Skin of body (tissue), 2 donors: ENCODE data around the gene IQCH. TPM values are rescaled to one million over a fixed set of nuclear protein-coding genes. Genes with fewer than 3 reads are reported as not detected.

Source experiments
- DNase-seq: peaks from one replicate; lab custom pipeline; 2025; lab: John Stamatoyannopoulos, UW
- total RNA-seq: library from RNA; depleted of rRNA; stranded (reverse); fragments of >200 nt; gene quantifications from one replicate; pipeline ENCODE4 v1.2.3, GENCODE V29; 2014

IQCH gene
- total RNA-seq, 1 donor from 2014 or later: 0.89 TPM

DNA sequence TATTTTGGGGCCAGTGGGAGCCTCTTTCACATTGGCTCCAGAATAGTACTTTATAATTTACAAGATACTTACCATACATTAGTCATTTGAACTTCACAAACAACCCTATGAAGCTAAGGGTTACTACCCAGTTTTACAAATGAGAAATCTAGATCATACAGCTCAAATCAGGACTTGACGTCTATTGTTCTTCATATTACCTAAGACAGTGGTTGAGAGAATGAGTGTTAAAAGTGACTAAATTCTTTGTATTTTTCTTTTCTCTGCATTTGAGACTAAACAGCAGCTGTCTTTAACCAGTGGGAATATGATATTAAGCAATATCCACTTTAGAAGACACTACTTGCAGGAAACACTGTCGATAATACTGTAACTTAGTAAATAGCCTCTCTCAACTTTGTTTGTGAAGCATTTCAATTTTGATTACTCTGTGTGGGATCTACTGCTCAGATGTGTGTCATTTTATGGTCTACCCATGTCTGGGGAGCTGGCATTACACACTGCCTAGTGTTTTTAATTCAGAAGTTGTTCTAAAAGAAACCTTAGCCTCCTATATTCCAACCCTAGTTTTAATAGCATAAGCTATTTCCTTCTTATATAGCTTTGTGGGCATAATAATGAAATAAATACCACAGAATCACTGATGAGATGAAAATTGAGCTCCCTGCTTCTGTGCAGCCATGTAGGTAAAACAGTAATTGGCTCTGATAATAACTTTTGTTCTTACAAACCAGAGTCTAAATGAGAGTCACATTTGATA lies 45.9 kb downstream of the IQCH start:
- no peak for DNase-seq

DNA sequence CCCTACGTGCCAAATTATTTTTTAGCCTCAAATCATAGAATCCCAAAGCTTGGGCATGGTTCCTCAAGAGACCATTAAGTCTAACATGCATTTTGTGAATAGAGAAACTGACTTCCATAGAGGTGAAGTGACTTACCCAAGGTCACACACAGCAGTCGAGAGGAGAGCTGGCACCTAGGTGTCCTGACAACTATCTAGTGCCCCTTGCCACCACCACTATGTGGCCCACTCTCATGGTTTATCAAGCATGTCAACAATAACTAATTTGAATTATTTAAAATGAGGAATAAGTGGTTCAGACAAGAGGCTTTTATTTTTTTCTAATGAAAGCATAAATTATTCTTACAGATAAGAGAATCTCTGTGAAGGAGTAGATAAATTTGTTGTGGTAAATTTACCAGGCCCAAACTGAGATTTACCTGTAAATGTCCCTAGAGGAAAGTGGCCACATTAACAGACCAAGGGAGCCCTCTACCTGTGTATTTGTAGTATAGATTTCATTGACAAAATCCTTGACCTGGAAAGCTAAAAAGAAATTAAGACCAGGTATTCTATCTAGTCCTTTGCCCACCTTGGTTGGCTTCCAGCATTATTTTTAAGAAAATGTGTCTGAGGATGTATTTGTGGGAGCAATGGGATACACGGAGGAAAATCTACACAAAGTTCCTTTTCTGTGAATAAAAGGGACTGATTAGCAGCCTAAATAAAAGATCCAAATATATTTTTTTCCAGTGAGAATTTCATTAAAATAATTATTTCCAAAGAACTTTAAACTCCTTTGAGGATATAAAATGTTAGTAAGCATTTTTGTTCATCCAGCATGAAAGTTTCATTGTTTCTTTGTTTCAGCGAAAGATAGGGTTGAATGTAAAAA lies 49.1 kb downstream of the IQCH start:
- no peak for DNase-seq

DNA sequence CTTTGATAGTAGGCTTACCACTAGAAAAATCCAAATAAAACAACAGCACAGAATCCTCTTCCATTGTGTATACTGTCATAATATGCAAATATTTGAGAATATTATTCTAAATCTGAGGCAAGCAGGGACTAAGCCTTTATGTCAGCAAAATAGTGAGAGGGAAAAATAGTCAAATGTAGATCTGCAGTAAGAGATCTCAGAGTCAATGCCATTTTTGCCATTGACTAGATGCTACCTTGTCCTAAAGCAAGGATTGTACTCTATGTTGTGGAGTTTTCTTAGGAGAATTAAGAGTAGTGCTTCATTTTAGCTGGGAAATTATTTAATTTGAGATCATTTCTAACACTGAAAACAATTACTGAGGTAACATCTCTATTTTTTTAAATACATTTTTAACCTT lies 50.2 kb downstream of the IQCH start:
- DNase-seq: no peak

GRCh38 chr15:67305506-67305905 lies 50.9 kb downstream of the IQCH start:
- DNase-seq: no peak

GRCh38 chr15:67307156-67307555 lies 52.6 kb downstream of the IQCH start:
- DNase-seq: peak; percentile 43

DNA sequence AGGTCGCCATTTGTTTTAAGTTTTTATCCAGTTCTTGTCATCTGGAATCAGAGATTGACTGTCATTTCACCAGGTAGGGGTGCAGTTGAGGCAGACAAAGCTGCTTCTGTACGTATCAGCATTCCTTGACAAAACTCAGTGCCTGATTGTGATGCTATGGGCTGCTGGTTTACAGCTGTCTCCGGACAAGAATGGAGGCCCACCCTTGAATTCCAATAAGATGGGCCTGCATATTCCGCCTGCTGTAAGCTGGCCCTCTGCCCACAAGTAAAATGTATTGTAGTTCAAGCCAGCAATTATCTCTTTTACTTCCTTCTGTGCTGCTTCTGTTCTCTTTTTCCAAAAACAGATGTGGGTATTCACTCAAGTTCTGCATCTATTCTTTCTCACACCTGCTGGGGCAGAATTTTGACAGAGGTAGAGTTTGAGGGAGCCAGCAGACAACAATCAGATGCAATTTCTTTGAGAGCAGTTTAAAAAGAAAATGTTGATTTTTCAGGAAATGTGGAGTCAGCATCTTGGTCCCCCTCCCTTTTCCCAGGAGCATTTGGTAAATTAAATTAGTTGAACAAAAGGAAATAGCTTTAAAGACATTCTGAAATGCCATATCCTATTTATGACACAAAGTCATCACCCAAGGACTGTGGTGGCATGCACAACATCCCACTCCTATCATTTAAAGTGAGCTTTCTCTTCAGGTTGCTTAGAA lies 53.5 kb downstream of the IQCH start:
- DNase-seq: no peak

GRCh38 chr15:67311731-67312130 lies 57.1 kb downstream of the IQCH start:
- no peak for DNase-seq

GRCh38 chr15:67319961-67320360 lies 65.4 kb downstream of the IQCH start:
- DNase-seq: no peak

DNA sequence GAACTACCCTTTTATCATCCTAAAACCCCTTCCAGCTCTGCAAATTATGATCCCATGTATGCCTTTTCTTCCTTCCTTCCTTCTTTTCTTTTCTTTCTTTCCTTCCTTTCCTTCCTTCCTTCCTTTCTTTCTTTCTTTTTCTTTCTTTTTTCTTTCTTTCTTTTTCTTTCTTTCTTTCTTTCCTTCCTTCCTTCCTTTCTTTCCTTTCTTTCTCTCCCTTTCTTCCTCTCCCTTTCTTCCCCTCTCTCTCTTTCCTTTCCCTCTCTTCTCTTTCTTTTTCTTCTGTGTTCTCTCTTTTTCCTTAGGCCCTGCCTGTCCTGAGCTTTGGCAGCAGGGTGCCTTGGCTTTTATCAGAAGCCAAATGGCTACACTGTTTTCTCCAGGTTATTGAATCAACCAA lies 66.8 kb downstream of the IQCH start:
- no peak for DNase-seq

DNA sequence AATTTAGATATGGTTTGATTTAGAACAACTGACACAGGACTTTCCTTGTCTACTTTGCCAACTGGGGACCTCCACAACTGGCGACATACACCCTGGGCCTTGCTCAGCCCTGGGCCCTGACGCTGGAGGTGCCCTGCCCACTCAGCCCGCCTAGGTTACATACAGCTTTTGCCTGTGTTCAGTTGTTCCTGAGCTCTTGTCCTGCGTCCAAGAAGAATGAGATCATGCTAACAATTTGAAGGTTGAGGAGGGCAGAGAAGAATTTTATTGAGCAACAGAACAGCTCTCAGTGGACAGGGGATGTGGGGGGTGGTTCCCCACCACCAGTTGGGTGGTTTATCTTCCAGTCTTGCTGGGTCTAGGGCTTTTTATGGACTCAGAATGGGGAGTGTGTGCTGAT lies 67.9 kb downstream of the IQCH start:
- DNase-seq: no peak

DNA sequence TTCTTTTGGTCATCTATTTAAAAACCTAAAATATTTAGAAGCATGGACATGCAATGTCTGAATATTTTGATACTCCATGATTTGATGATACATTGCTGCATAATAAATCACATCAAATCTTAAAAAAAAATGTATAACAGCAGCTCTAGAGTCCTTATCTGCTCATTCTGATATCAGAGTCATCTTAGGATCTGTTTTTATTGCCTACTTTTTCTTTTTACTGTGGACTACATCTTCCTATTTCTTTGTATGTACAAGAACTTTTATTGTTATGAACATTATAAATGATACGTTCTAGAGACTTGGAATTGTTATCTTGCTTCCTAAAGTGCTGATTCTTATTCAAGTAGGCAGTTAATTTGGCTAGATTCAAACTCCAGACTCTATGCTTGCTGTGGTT lies 72.7 kb downstream of the IQCH start:
- no peak for DNase-seq

- no peak for DNase-seq
These were observed 73.2 kb downstream of the IQCH start for GRCh38 chr15:67327737-67328136.

- DNase-seq: no peak
These were observed 75.6 kb downstream of the IQCH start for GRCh38 chr15:67329984-67330733.

DNA sequence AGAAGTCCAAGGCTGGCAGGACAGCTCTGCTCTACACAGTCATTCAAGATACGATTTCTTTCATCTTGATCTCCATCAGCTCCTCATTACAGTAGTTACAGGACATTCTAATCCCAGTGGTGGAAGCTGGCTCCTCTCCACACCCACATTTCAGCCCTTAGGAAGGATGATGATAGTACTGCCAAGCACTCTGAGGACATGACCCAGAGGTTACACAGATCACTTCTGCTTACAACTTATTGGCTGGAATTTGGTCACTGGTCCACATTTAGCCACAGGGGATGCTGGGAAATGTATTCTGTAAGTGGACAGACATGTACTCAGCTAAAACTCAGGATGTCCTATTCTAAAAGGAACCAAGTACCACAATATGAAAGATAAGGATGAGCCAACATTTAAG lies 77.1 kb downstream of the IQCH start:
- DNase-seq: no peak

DNA sequence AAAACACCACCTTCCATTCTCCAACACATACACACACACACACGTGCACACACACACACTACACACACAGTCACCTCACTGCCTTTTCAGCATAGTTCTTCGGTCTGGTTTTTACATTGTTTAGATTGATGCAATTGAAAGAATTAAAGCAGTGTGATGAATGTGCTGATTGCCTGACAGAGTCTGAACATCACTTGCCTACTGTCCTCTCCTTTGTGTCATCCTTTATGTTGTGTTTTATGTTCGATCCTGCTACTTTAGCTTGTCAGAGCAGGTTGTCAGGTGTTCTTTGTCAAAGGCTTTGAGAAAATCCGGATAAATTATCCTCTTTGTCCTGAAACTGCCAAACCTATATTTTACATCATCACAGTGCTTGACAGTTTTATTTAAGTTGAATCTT lies 80.4 kb downstream of the IQCH start:
- no peak for DNase-seq

DNA sequence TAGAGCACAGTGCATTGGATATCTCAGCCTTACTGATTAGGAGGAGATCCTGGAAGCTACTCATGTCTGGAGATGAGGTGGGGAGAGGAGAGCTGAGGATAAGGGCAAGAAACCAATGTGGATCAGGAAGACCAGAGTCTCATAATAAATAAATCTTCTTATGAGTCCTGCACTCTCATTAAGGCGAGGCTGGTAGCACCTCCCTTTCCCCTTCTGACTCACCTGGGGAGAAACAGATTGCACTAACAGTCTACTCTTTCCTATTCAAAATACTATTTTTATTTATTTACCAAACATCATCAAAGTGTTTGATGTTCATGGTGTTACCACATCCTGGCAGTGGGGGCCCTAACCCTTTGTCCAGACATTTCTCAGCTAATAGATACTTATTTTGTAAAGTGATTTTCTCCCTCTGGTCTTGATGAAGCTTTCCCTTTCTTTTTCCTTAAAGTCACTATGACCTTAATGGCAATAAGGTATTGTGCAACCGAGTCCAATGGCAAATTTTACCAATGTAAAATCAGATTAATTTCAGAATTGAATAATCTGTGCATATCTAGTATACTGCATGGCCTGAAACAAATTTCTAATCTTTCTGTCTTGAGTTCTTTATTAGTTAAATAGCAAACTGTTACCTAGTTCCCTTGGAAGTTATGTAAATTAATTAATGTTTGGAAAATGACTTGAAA lies 81.1 kb downstream of the IQCH start:
- no peak for DNase-seq

GRCh38 chr15:67340630-67341029 lies 86.0 kb downstream of the IQCH start:
- no peak for DNase-seq

DNA sequence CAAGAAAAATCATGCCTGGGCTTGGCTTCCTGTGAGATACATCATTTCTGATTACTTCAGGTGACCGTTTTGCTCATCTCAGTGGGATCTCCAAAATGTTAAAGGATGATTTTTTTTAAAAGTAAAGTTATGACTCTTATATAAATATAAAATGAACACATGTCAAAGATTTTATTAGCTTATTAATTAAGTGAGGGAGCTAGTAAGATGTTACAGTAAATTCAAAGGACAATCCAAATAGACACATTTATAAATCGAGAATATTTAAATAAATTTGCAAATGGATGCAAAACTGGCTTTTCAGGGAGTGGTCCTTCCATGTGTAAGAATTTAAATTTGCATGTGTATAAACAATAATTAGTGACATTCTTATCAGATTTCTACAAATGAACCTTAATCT lies 87.0 kb downstream of the IQCH start:
- DNase-seq: no peak

- no peak for DNase-seq
These were observed 88.6 kb downstream of the IQCH start for GRCh38 chr15:67343206-67343605.

GRCh38 chr15:67349634-67350033 lies 95.0 kb downstream of the IQCH start:
- DNase-seq: peak; percentile 58

- DNase-seq: peak; percentile 75
These were observed 95.5 kb downstream of the IQCH start for GRCh38 chr15:67350042-67350441.
